ENCODE results near the gene DGCR2. TPM values are rescaled to one million over a fixed set of nuclear protein-coding genes. Genes with fewer than 3 reads are reported as not detected.

DGCR2 gene
- total and polyA plus RNA-seq, 2 experiments from 2014 or later = 65.8 to 82.1 TPM

- Histone ChIP-seq H3K36me3 (peaks cover 50% of the 10 kb centered on the region), H3K27me3 (no peaks in the 10 kb centered on the region), H3K9me3 (ENCODE audit: low read depth) (no peaks in the 10 kb centered on the region), H3K4me1 (ENCODE audit: low read depth) (no peaks in the 10 kb centered on the region), H3K4me3 (no peak overlapping the region), H3K27ac (no peak overlapping the region)
- no peak for TF ChIP-seq CTCF (IDR thresholded peaks at IDR 0.05; ENCODE audit: low read depth, low read length)
- no peak for DNase-seq (ENCODE audit: low read depth in 1 of 2, low spot score in 1 of 2)
Measured at GRCh38 chr22:19045094-19045493, 77.1 kb downstream of the DGCR2 start.

DNA sequence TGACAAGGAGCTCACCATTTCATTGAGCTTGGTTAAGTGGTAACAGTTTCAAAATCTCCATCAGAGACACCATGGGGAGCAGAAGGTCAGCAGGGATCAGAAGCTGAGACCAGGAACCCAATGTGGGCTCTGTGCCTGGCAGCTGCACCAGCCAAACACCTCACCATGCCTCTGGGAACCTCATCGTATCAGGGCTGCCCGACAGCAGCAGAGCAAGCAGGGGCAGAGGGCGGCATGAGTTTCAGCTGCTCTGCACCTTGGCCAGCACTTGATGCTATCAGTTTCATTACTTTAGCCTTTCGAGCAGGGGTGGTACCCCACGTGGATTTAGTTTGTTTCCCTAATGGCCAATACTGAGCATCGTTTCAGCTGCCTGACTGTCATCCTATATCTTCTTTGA lies 77.8 kb downstream of the DGCR2 start:
- Histone ChIP-seq H3K9me3 (ENCODE audit: low read depth) (no peaks in the 10 kb centered on the region), H3K27me3 (no peaks in the 10 kb centered on the region), H3K27ac (no peak overlapping the region), H3K4me3 (no peak overlapping the region), H3K36me3 (peaks cover 47% of the 10 kb centered on the region), H3K4me1 (ENCODE audit: low read depth) (no peaks in the 10 kb centered on the region)
- TF ChIP-seq CTCF (IDR thresholded peaks at IDR 0.05; ENCODE audit: low read depth, low read length) = no peak
- DNase-seq (ENCODE audit: low read depth in 1 of 2, low spot score in 1 of 2) = no peak

GRCh38 chr22:19043121-19044085 lies 78.8 kb downstream of the DGCR2 start:
- no peaks in the 10 kb centered on the region for H3K27me3 ChIP-seq
- no peaks in the 10 kb centered on the region for H3K4me1 ChIP-seq (ENCODE audit: low read depth)
- DNase-seq (ENCODE audit: low read depth in 1 of 2, low spot score in 1 of 2) = no peak
- H3K36me3 ChIP-seq = peaks cover 38% of the 10 kb centered on the region
- TF ChIP-seq CTCF (IDR thresholded peaks at IDR 0.05; ENCODE audit: low read depth, low read length) = no peak
- no peaks in the 10 kb centered on the region for H3K9me3 ChIP-seq (ENCODE audit: low read depth)
- no peak overlapping the region for H3K27ac ChIP-seq
- H3K4me3 ChIP-seq = no peak overlapping the region

GRCh38 chr22:19042285-19043120 lies 79.7 kb downstream of the DGCR2 start:
- Histone ChIP-seq H3K36me3 (peaks cover 32% of the 10 kb centered on the region), H3K27ac (no peak overlapping the region), H3K9me3 (ENCODE audit: low read depth) (no peaks in the 10 kb centered on the region)

More at GRCh38 chr22:19042285-19043120, 79.7 kb downstream of the DGCR2 start:
- H3K27me3 ChIP-seq = no peaks in the 10 kb centered on the region
- DNase-seq (ENCODE audit: low read depth in 1 of 2, low spot score in 1 of 2) = no peak
- TF ChIP-seq CTCF (IDR thresholded peaks at IDR 0.05; ENCODE audit: low read depth, low read length) = no peak
- H3K4me1 ChIP-seq (ENCODE audit: low read depth) = no peaks in the 10 kb centered on the region
- no peak overlapping the region for H3K4me3 ChIP-seq

Measured in cardiac muscle cell (in vitro differentiated cells and primary cell).